H9 (cell line): ENCODE data around the gene RAPGEF6. TPM values are rescaled to one million over a fixed set of nuclear protein-coding genes. Genes with fewer than 3 reads are reported as not detected.
A peak's percentile ranks its signal among the peaks of the same experiment; 100 is the strongest.

ENCODE experiments used
- DNase-seq: peaks from one replicate; pipeline ENCODE4 v3.0.0-alpha.2; 2017
- H2AFZ ChIP-seq: one replicate; pipeline ENCODE4 v1.6.1; 2013; ENCODE audit warnings: mild to moderate bottlenecking, low read length, control low read depth, moderate library complexity
- H2AK5ac ChIP-seq: 2 replicates; pipeline ENCODE4 v1.6.1; 2013; ENCODE audit warnings: low read length, control low read depth, mixed read lengths; ENCODE audit not compliant: insufficient read length
- H2BK120ac ChIP-seq: one replicate; pipeline ENCODE4 v1.6.1; 2013; ENCODE audit warnings: low read depth, mild to moderate bottlenecking, low read length, control low read depth, inconsistent platforms; ENCODE audit not compliant: poor library complexity, severe bottlenecking
- H2BK12ac ChIP-seq: 2 replicates; pipeline ENCODE4 v1.6.1; 2013; ENCODE audit warnings: low read length, control low read depth, mixed read lengths, low read depth; ENCODE audit not compliant: insufficient read length
- H2BK15ac ChIP-seq: 2 replicates; pipeline ENCODE4 v1.6.1; 2013; ENCODE audit warnings: low read depth, low read length, control low read depth
- H2BK20ac ChIP-seq: one replicate; pipeline ENCODE4 v1.6.1; 2013; ENCODE audit warnings: low read depth, mild to moderate bottlenecking, low read length, control low read depth, inconsistent platforms; ENCODE audit not compliant: poor library complexity, severe bottlenecking
- H2BK5ac ChIP-seq: 2 replicates; pipeline ENCODE4 v1.6.1; 2013; ENCODE audit warnings: low read length, control low read depth, mixed read lengths; ENCODE audit not compliant: insufficient read length
- H3K14ac ChIP-seq: 2 replicates; pipeline ENCODE4 v1.6.1; 2013; ENCODE audit warnings: low read length, control low read depth; ENCODE audit not compliant: insufficient read depth
- H3K18ac ChIP-seq: 2 replicates; pipeline ENCODE4 v1.6.1; 2013; ENCODE audit warnings: low read depth, mild to moderate bottlenecking, mixed read lengths, low read length, control low read depth; ENCODE audit not compliant: insufficient read length
- H3K23ac ChIP-seq: 2 replicates; pipeline ENCODE4 v1.6.1; 2013; ENCODE audit warnings: low read length, control low read depth, mixed read lengths, low read depth; ENCODE audit not compliant: insufficient read length
- H3K23me2 ChIP-seq: 2 replicates; pipeline ENCODE4 v1.6.1; 2013; ENCODE audit warnings: low read depth, mild to moderate bottlenecking, mixed read lengths, low read length, control low read depth; ENCODE audit not compliant: insufficient read length, poor library complexity, severe bottlenecking
- H3K27ac ChIP-seq: 2 replicates; pipeline ENCODE4 v1.5.1; 2013; ENCODE audit warnings: low read length, control low read depth, mixed read lengths, low read depth; ENCODE audit not compliant: insufficient read length
- H3K27me3 ChIP-seq: 2 replicates; pipeline ENCODE4 v1.6.1; 2013; ENCODE audit warnings: low read length, control low read depth, inconsistent platforms; ENCODE audit not compliant: insufficient read depth
- H3K4ac ChIP-seq: 2 replicates; pipeline ENCODE4 v1.6.1; 2013; ENCODE audit warnings: low read depth, mild to moderate bottlenecking, control low read depth, inconsistent platforms, low read length, moderate library complexity
- H3K4me1 ChIP-seq: 2 replicates; pipeline ENCODE4 v1.6.1; 2013; ENCODE audit warnings: low read length, control low read depth, inconsistent platforms; ENCODE audit not compliant: insufficient read depth
- H3K4me2 ChIP-seq: 2 replicates; pipeline ENCODE4 v1.6.1; 2013; ENCODE audit warnings: low read length, control low read depth, mixed read lengths; ENCODE audit not compliant: insufficient read length, insufficient read depth
- H3K56ac ChIP-seq: 2 replicates; pipeline ENCODE4 v1.6.1; 2013; ENCODE audit warnings: low read depth, mild to moderate bottlenecking, mixed read lengths, low read length, control low read depth; ENCODE audit not compliant: insufficient read length
- H3K79me1 ChIP-seq: 2 replicates; pipeline ENCODE4 v1.6.1; 2013; ENCODE audit warnings: low read depth, mild to moderate bottlenecking, moderate library complexity, low read length, control low read depth, inconsistent platforms; ENCODE audit not compliant: insufficient read depth, poor library complexity, severe bottlenecking
- H3K79me2 ChIP-seq: 2 replicates; pipeline ENCODE4 v1.6.1; 2013; ENCODE audit warnings: low read length, control low read depth, inconsistent platforms; ENCODE audit not compliant: insufficient read depth
- H3K9ac ChIP-seq: 2 replicates; pipeline ENCODE4 v1.6.1; 2013; ENCODE audit warnings: low read length, control low read depth, mixed read lengths; ENCODE audit not compliant: insufficient read length; ENCODE audit errors: extremely low read depth
- H3K9me3 ChIP-seq: one replicate; pipeline ENCODE4 v1.6.1; 2013; ENCODE audit warnings: low read depth, low read length, inconsistent platforms; ENCODE audit not compliant: control insufficient read depth
- H3T11ph ChIP-seq: one replicate; pipeline ENCODE4 v1.6.1; 2013; ENCODE audit warnings: mild to moderate bottlenecking, low read length, control low read depth, inconsistent platforms
- H4K20me1 ChIP-seq: one replicate; pipeline ENCODE4 v1.6.1; 2013; ENCODE audit not compliant: control insufficient read depth, insufficient read length, insufficient read depth
- H4K5ac ChIP-seq: 2 replicates; pipeline ENCODE4 v1.6.1; 2013; ENCODE audit warnings: low read depth, mild to moderate bottlenecking, mixed read lengths, low read length, control low read depth; ENCODE audit not compliant: insufficient read length
- H4K8ac ChIP-seq: replicated peaks from 2 replicates; pipeline ENCODE4 v1.6.1; 2013; ENCODE audit warnings: low read length, control low read depth, mixed read lengths, low read depth; ENCODE audit not compliant: insufficient read length
- H4K91ac ChIP-seq: 2 replicates; pipeline ENCODE4 v1.6.1; 2013; ENCODE audit warnings: low read depth, mild to moderate bottlenecking, moderate library complexity, mixed read lengths, low read length, control low read depth; ENCODE audit not compliant: insufficient read length
- H3K27ac Mint-ChIP-seq, 3 experiments: 2 replicates in 2 of 3; 3 replicates in 1 of 3; pipeline ENCODE4 v1.8.0; 2020 to 2021; ENCODE audit warnings: mixed read lengths in 3 of 3, mild to moderate bottlenecking in 1 of 3, moderate library complexity in 1 of 3
- H3K27me3 Mint-ChIP-seq: 2 replicates; pipeline ENCODE4 v1.8.0; 2021; ENCODE audit warnings: low read depth, mild to moderate bottlenecking, moderate library complexity, mixed read lengths
- H3K36me3 Mint-ChIP-seq, 3 experiments: 2 replicates in 2 of 3; 3 replicates in 1 of 3; pipeline ENCODE4 v1.8.0; 2020 to 2021; ENCODE audit warnings: low read depth in 3 of 3, mixed read lengths in 3 of 3; ENCODE audit not compliant: insufficient read depth in 1 of 3
- H3K4me1 Mint-ChIP-seq, 2 experiments: 2 replicates each; pipeline ENCODE4 v1.8.0; 2020; ENCODE audit warnings: mixed read lengths in 2 of 2
- H3K4me3 Mint-ChIP-seq, 2 experiments: 2 replicates in 1 of 2; 3 replicates in 1 of 2; pipeline ENCODE4 v1.8.0; 2020 to 2021; ENCODE audit warnings: mild to moderate bottlenecking in 2 of 2, mixed read lengths in 2 of 2, moderate library complexity in 1 of 2
- H3K9me3 Mint-ChIP-seq, 2 experiments: 2 replicates in 1 of 2; 3 replicates in 1 of 2; pipeline ENCODE4 v1.8.0; 2020; ENCODE audit warnings: mild to moderate bottlenecking in 2 of 2, mixed read lengths in 2 of 2, moderate library complexity in 1 of 2
- WGBS: extraction: QIAGEN DNeasy Blood & Tissue Kit; methylation state at CpG from one replicate; pipeline ENCODE4 v1.1.7; 2013; ENCODE audit warnings: missing lambda C conversion rate, low lambda C conversion rate, mixed read lengths; ENCODE audit not compliant: insufficient read length; ENCODE audit errors: extremely low coverage; 5-methylcytosine and 5-hydroxymethylcytosine counted together
- total RNA-seq: library from RNA; stranded (reverse); gene quantifications from 2 replicates; pipeline ENCODE4 v1.2.1, GENCODE V29; 2021
- TF ChIP-seq, protein P1 (sequence below): fragments of 200-600 bp; sonication (generic); conservative IDR thresholded peaks from 3 replicates; pipeline ENCODE4 v1.8.0; 2021; ENCODE audit warnings: antibody characterized with exemption, mild to moderate bottlenecking

The RAPGEF6 gene
- total RNA-seq, 1 experiment from 2014 or later, result 19.7 TPM

DNA sequence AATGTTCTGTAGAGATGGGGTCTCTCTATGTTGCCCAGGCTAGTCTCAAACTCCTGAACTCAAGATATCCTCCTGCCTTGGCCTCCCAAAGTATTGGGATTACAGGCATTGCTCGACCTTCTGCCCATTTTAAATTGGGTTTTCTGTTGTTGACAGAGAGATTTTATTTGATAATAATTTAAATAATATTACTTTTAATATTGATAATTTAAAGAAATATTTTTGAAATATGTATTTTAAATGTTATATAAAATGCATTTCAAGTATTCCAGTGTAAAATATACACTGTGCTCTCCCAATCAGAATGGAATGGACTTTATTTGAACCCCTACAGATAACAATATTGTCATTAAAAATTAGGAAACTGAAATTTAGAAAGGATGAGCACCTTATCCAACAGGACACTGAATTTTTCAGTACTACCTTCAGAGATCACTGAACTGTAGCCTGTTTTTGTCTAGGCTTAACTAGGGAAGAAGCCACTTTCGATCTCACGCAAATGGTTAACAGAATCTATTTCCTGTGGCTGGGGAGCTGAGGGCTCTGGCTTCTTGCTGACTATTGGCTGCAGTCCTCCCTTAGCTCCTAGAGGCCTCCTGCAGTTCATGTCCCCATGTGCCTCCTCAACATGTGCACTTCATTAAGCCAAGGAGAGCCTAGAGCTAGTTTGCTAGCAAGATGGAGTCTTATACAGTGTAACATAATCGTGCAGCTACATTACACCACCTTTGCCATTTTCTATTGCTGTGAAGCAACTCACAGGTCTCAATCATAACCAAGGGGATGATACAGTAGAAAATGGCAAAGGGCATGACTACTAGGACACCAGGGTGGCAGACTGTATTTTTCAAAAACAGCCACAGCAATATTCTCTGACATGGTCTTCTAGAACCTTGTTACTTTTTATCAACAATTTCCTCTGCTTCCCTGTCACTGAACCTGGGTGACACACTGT lies 221.1 kb downstream of the RAPGEF6 start:
- no peaks in the 10 kb centered on the region for H3K27me3 ChIP-seq
- no peak overlapping the region for H3K14ac ChIP-seq
- H2AK5ac ChIP-seq, result no peak overlapping the region
- WGBS, result no CpG with 5 or more reads among the region's 4 CpGs
- H3K27ac Mint-ChIP-seq, result peak overlapping the region in 1 of 3 experiments; percentile 56; a peak in 1 of 7 replicates
- no peaks in the 10 kb centered on the region for H3K27me3 Mint-ChIP-seq
- no peaks in the 10 kb centered on the region for H4K20me1 ChIP-seq
- H4K91ac ChIP-seq, result no peak overlapping the region
- no peak overlapping the region for H3K18ac ChIP-seq
- no peak overlapping the region for H2BK12ac ChIP-seq
- H2BK20ac ChIP-seq, result no peak overlapping the region
- H3K4ac ChIP-seq, result no peak overlapping the region
- H3K56ac ChIP-seq, result no peak overlapping the region
- H3K79me2 ChIP-seq, result no peaks in the 10 kb centered on the region
- TF ChIP-seq, protein P1, sequence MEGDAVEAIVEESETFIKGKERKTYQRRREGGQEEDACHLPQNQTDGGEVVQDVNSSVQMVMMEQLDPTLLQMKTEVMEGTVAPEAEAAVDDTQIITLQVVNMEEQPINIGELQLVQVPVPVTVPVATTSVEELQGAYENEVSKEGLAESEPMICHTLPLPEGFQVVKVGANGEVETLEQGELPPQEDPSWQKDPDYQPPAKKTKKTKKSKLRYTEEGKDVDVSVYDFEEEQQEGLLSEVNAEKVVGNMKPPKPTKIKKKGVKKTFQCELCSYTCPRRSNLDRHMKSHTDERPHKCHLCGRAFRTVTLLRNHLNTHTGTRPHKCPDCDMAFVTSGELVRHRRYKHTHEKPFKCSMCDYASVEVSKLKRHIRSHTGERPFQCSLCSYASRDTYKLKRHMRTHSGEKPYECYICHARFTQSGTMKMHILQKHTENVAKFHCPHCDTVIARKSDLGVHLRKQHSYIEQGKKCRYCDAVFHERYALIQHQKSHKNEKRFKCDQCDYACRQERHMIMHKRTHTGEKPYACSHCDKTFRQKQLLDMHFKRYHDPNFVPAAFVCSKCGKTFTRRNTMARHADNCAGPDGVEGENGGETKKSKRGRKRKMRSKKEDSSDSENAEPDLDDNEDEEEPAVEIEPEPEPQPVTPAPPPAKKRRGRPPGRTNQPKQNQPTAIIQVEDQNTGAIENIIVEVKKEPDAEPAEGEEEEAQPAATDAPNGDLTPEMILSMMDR, result no peak
- peaks cover 6 to 26% (median 13%) of the 10 kb centered on the region in 3 experiments; a peak in 6 of 7 replicates for H3K36me3 Mint-ChIP-seq
- H2BK5ac ChIP-seq, result no peak overlapping the region
- no peak overlapping the region for H2BK15ac ChIP-seq
- no peaks in the 10 kb centered on the region for H3K9me3 ChIP-seq
- no peak overlapping the region for H4K8ac ChIP-seq
- no peak overlapping the region for H3K27ac ChIP-seq
- H3T11ph ChIP-seq, result no peak overlapping the region
- no peak overlapping the region for H3K9ac ChIP-seq
- no peaks in the 10 kb centered on the region for H3K79me1 ChIP-seq
- H2BK120ac ChIP-seq, result no peak overlapping the region
- H3K4me3 Mint-ChIP-seq, result no peak overlapping the region
- no peaks in the 10 kb centered on the region; a peak in 3 of 5 replicates for H3K9me3 Mint-ChIP-seq
- no peak overlapping the region for H4K5ac ChIP-seq
- no peak overlapping the region for H3K23ac ChIP-seq
- DNase-seq, result no peak
- no peak overlapping the region for H3K4me2 ChIP-seq
- no peaks in the 10 kb centered on the region for H3K4me1 ChIP-seq
- no peak overlapping the region for H2AFZ ChIP-seq
- peaks cover 2% of the 10 kb centered on the region in 2 experiments; a peak in 2 of 4 replicates for H3K4me1 Mint-ChIP-seq
- H3K23me2 ChIP-seq, result no peaks in the 10 kb centered on the region
